Subcutaneous adipose tissue (tissue), 4 donors: Measurements from ENCODE around the gene KCNMB3. TPM values are rescaled to one million over a fixed set of nuclear protein-coding genes. Genes with fewer than 3 reads are reported as not detected.

Experiments used
- CTCF ChIP-seq: fragments of 450-650 bp; IDR thresholded peaks from one replicate; pipeline ENCODE4 v1.5.1; 2016; ENCODE audit warnings: low read depth, mild to moderate bottlenecking, control low read depth, antibody characterized with exemption, moderate library complexity
- total RNA-seq, 4 donors: library from RNA; depleted of rRNA; stranded (reverse); fragments of >200 nt; gene quantifications; one replicate each; pipeline ENCODE4 v1.1.0, GENCODE V29; 2016

Gene KCNMB3
- total RNA-seq, 4 donors from 2014 or later: 2.2 to 4.3 (median 2.8) TPM

GRCh38 chr3:179272385-179272784 lies 21.5 kb upstream of the KCNMB3 start:
- TF ChIP-seq CTCF: no peak

GRCh38 chr3:179269152-179269707 lies 18.3 kb upstream of the KCNMB3 start:
- TF ChIP-seq CTCF: no peak

- no peak for TF ChIP-seq CTCF
Observed at GRCh38 chr3:179268400-179269051, 17.6 kb upstream of the KCNMB3 start.

- TF ChIP-seq CTCF: no peak
Observed at GRCh38 chr3:179266701-179267211, 15.8 kb upstream of the KCNMB3 start.

- TF ChIP-seq CTCF: no peak
Observed at GRCh38 chr3:179265875-179266274, 15.0 kb upstream of the KCNMB3 start.

- no peak for TF ChIP-seq CTCF
Observed at GRCh38 chr3:179265092-179265491, 14.2 kb upstream of the KCNMB3 start.

- no peak for TF ChIP-seq CTCF
Observed at GRCh38 chr3:179264449-179264848, 13.5 kb upstream of the KCNMB3 start.
